ENCODE data around the gene DSCAM. TPM values are rescaled to one million over a fixed set of nuclear protein-coding genes. Genes with fewer than 3 reads are reported as not detected.

The DSCAM gene
- total RNA-seq, 1 donor from 2014 or later, result not detected

DNA sequence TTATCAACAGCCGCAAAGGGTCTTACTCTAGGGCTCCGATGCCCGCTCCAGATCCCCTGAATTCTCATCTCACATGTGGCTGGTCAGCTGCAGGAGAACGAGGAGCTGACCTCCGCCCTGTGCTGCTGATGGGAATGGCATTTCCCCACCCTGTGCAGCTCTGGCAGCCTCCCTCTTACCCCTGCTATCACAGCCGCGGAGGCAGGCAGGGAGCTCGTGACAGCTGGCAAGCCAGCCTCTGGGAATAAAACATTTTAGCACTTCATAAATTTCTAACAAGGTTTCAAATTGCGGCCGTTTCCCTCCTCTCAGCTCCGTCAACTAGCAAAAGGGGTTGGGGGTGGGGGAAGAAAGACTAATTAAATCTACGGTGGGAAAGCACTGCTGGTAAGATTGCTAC lies 81.1 kb downstream of the DSCAM start:
- TF ChIP-seq, protein P1, sequence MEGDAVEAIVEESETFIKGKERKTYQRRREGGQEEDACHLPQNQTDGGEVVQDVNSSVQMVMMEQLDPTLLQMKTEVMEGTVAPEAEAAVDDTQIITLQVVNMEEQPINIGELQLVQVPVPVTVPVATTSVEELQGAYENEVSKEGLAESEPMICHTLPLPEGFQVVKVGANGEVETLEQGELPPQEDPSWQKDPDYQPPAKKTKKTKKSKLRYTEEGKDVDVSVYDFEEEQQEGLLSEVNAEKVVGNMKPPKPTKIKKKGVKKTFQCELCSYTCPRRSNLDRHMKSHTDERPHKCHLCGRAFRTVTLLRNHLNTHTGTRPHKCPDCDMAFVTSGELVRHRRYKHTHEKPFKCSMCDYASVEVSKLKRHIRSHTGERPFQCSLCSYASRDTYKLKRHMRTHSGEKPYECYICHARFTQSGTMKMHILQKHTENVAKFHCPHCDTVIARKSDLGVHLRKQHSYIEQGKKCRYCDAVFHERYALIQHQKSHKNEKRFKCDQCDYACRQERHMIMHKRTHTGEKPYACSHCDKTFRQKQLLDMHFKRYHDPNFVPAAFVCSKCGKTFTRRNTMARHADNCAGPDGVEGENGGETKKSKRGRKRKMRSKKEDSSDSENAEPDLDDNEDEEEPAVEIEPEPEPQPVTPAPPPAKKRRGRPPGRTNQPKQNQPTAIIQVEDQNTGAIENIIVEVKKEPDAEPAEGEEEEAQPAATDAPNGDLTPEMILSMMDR (IDR thresholded peaks at IDR 0.05), result no peak
- TF ChIP-seq EZH2 (IDR thresholded peaks at IDR 0.05) (no peak), EZH2phosphoT487 (IDR thresholded peaks at IDR 0.05) (no peak)
- no peaks in the 10 kb centered on the region for H3K4me1 ChIP-seq
- no peak overlapping the region for H3K4me2 ChIP-seq
- no peak overlapping the region for H3K9ac ChIP-seq
- no peaks in the 10 kb centered on the region for H3K4me1 Mint-ChIP-seq
- H3K4me3 Mint-ChIP-seq, result no peak overlapping the region
- H4K20me1 ChIP-seq (ENCODE audit: low read depth), result no peaks in the 10 kb centered on the region
- H3K27ac ChIP-seq, result no peak overlapping the region
- no peaks in the 10 kb centered on the region for H3K27me3 ChIP-seq
- DNase-seq (ENCODE audit: low spot score), result no peak
- H2AFZ ChIP-seq (replicated peaks), result no peak overlapping the region
- no peaks in the 10 kb centered on the region for H3K9me3 ChIP-seq (ENCODE audit: low read depth)
- no peaks in the 10 kb centered on the region for H3K9me3 Mint-ChIP-seq
- H3K4me3 ChIP-seq, result no peak overlapping the region
- H3K27me3 Mint-ChIP-seq (ENCODE audit: insufficient read depth, low read depth), result peaks cover 2% of the 10 kb centered on the region
- H3K79me2 ChIP-seq (ENCODE audit: low read depth), result no peaks in the 10 kb centered on the region
- H3F3A ChIP-seq (ENCODE audit: low read depth), result no peaks in the 10 kb centered on the region
- H3K27ac Mint-ChIP-seq, result no peak overlapping the region
- no peaks in the 10 kb centered on the region for H3K36me3 Mint-ChIP-seq
- H3K36me3 ChIP-seq, result no peaks in the 10 kb centered on the region

DNA sequence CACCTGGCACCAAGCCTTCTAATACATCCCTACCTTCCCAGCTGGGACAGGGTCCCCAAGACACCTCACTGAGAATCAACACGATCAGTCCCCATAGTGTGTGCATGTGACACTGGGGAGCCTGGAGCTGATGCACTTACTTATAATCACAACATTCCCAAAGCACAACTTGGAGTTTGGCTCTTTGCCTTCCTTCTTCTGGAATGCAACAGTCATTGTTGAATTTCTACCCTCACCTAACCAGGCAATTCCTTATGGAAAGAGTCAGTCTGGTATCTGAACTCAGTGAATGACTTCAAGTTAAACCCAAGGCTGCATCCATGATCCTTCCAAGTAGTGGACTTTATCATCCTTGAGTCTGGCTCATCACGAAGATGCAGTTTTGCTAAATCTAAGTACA lies 86.1 kb downstream of the DSCAM start:
- peak overlapping the region; percentile 42 for H3K27ac Mint-ChIP-seq

DNA sequence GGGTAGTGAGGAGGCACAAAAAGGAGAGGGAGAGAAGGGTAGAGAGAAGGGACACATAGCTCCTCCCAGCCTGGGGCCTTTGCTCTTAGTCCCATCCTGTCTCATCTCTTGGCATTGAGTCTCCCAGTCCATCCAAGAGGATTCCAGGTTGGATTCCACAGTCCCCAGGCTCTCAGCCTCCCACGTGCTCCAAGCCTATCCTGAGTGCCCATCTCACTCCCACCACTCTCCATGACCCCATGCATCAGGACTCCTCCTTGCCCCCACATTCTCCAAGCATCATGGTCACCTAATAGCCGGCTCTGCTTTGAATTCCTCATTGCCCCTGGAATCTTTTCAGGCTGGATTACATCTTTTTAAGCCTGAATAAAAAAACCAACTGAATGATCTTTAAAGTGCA lies 87.9 kb downstream of the DSCAM start:
- H4K20me1 ChIP-seq (ENCODE audit: low read depth), result no peaks in the 10 kb centered on the region
- no peaks in the 10 kb centered on the region for H3K27me3 ChIP-seq
- H3K36me3 ChIP-seq, result no peaks in the 10 kb centered on the region
- H3K4me1 Mint-ChIP-seq, result peaks cover under 1% of the 10 kb centered on the region
- H3K4me2 ChIP-seq, result no peak overlapping the region
- H3K79me2 ChIP-seq (ENCODE audit: low read depth), result no peaks in the 10 kb centered on the region
- peaks cover 2% of the 10 kb centered on the region for H3K27me3 Mint-ChIP-seq (ENCODE audit: insufficient read depth, low read depth)
- no peak overlapping the region for H3K4me3 ChIP-seq
- H3K27ac ChIP-seq, result no peak overlapping the region
- H3K36me3 Mint-ChIP-seq, result no peaks in the 10 kb centered on the region
- no peak overlapping the region for H2AFZ ChIP-seq (replicated peaks)
- H3F3A ChIP-seq (ENCODE audit: low read depth), result no peaks in the 10 kb centered on the region
- no peaks in the 10 kb centered on the region for H3K4me1 ChIP-seq
- H3K27ac Mint-ChIP-seq, result no peak overlapping the region
- no peaks in the 10 kb centered on the region for H3K9me3 Mint-ChIP-seq
- H3K9me3 ChIP-seq (ENCODE audit: low read depth), result no peaks in the 10 kb centered on the region
- DNase-seq (ENCODE audit: low spot score), result no peak
- no peak for TF ChIP-seq EZH2 (IDR thresholded peaks at IDR 0.05)
- TF ChIP-seq, protein P1 (IDR thresholded peaks at IDR 0.05), result no peak
- TF ChIP-seq EZH2phosphoT487 (IDR thresholded peaks at IDR 0.05), result no peak
- H3K9ac ChIP-seq, result no peak overlapping the region
- no peak overlapping the region for H3K4me3 Mint-ChIP-seq

More for the DNA sequence above, 86.1 kb downstream of the DSCAM start:
- Histone ChIP-seq H3K4me2 (no peak overlapping the region), H3F3A (ENCODE audit: low read depth) (no peaks in the 10 kb centered on the region), H3K79me2 (ENCODE audit: low read depth) (no peaks in the 10 kb centered on the region), H2AFZ (replicated peaks) (no peak overlapping the region), H3K9me3 (ENCODE audit: low read depth) (no peaks in the 10 kb centered on the region), H3K9ac (no peak overlapping the region), H3K27ac (no peak overlapping the region), H3K27me3 (no peaks in the 10 kb centered on the region), H3K36me3 (no peaks in the 10 kb centered on the region), H4K20me1 (ENCODE audit: low read depth) (no peaks in the 10 kb centered on the region), H3K4me3 (no peak overlapping the region), H3K4me1 (no peaks in the 10 kb centered on the region)
- TF ChIP-seq, protein P1 (IDR thresholded peaks at IDR 0.05), result no peak
- TF ChIP-seq EZH2 (IDR thresholded peaks at IDR 0.05) (no peak), EZH2phosphoT487 (IDR thresholded peaks at IDR 0.05) (no peak)
- no peaks in the 10 kb centered on the region for H3K36me3 Mint-ChIP-seq
- no peaks in the 10 kb centered on the region for H3K4me1 Mint-ChIP-seq
- no peaks in the 10 kb centered on the region for H3K9me3 Mint-ChIP-seq
- peaks cover 4% of the 10 kb centered on the region for H3K27me3 Mint-ChIP-seq (ENCODE audit: insufficient read depth, low read depth)
- no peak for DNase-seq (ENCODE audit: low spot score)
- H3K4me3 Mint-ChIP-seq, result no peak overlapping the region
